Upper lobe of left lung (tissue), 4 donors: ENCODE measurements around the gene SRGAP3.

Experiments used
- EP300 ChIP-seq, 4 donors: sonication (generic); formaldehyde crosslinking; IDR thresholded peaks; one replicate each; pipeline ENCODE4 v1.5.1; 2017; ENCODE audit warnings: antibody characterized with exemption in 4 of 4, control low read depth in 2 of 4
- POLR2A ChIP-seq, 4 donors: fragments of 450-650 bp; IDR thresholded peaks; one replicate each; pipeline ENCODE4 v1.5.1; 2016 to 2017; ENCODE audit warnings: antibody characterized with exemption in 4 of 4, mild to moderate bottlenecking in 2 of 4

DNA sequence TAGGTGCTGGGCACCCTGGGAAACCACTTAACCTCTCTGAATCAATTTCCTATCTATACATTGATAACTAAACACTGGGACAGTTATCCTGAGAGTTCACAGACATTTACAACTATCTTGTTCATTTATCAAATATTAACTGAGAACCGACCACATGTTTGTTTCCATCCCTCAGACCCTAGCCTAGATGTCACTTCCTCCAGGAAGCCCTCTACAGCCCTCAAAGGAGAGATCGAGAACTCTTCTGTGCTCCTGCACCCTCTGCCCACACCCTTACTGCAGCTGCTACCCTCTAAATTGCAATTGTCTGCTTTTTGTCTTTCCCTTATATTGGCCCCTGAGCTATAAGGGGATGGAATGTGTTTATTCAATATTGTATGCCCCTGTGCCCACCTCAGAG lies 46.1 kb downstream of the SRGAP3 start:
- TF ChIP-seq POLR2A (IDR thresholded peaks at IDR 0.05) = no peak
- no peak for TF ChIP-seq EP300 (IDR thresholded peaks at IDR 0.05)
